HepG2 (cell line): ENCODE measurements around the gene HRH3. TPM values are rescaled to one million over a fixed set of nuclear protein-coding genes. Genes with fewer than 3 reads are reported as not detected.

Experiments used
- CENPT ChIP-seq: sonication (generic); formaldehyde crosslinking; IDR thresholded peaks from 2 replicates; pipeline ENCODE4 v1.8.0; 2022; ENCODE audit warnings: low read depth, mild to moderate bottlenecking, moderate library complexity, missing genetic modification reagents
- DNMT1 ChIP-seq: sonication (generic); formaldehyde crosslinking; IDR thresholded peaks from 2 replicates; pipeline ENCODE4 v1.5.1; 2020; ENCODE audit warnings: mild to moderate bottlenecking, missing genetic modification reagents
- HOXA7 ChIP-seq: sonication (generic); formaldehyde crosslinking; IDR thresholded peaks from 2 replicates; pipeline ENCODE4 v1.8.1; 2022; ENCODE audit warnings: mild to moderate bottlenecking, missing genetic modification reagents, moderate library complexity
- HOXA9 ChIP-seq: sonication (generic); formaldehyde crosslinking; IDR thresholded peaks from 2 replicates; pipeline ENCODE4 v1.8.1; 2022; ENCODE audit warnings: missing genetic modification reagents, mild to moderate bottlenecking, moderate library complexity, borderline replicate concordance
- HOXD1 ChIP-seq: sonication (generic); formaldehyde crosslinking; IDR thresholded peaks from 2 replicates; pipeline ENCODE4 v1.5.0; 2020; ENCODE audit warnings: missing genetic modification reagents
- KDM5B ChIP-seq: sonication (generic); formaldehyde crosslinking; IDR thresholded peaks from 2 replicates; pipeline ENCODE4 v1.4.0; 2020; ENCODE audit warnings: missing genetic modification reagents, mild to moderate bottlenecking, borderline replicate concordance
- NFKBIZ ChIP-seq: IDR thresholded peaks from 2 replicates; pipeline ENCODE4 v1.6.1; 2018; ENCODE audit warnings: missing genetic modification reagents, missing compliant biosample characterization
- NFYC ChIP-seq: IDR thresholded peaks from 2 replicates; pipeline ENCODE4 v1.6.1; 2016; ENCODE audit warnings: missing genetic modification reagents, missing compliant biosample characterization
- NR2F6 ChIP-seq, 2 experiments: IDR thresholded peaks; 2 replicates each; pipeline ENCODE4 v1.6.1; 2016; ENCODE audit warnings: antibody characterized with exemption in 1 of 2, mild to moderate bottlenecking in 1 of 2
- YEATS2 ChIP-seq: sonication (generic); formaldehyde crosslinking; IDR thresholded peaks from 2 replicates; pipeline ENCODE4 v1.4.0; 2020; ENCODE audit warnings: missing genetic modification reagents, borderline replicate concordance
- ZC3H13 ChIP-seq: sonication (generic); formaldehyde crosslinking; IDR thresholded peaks from 2 replicates; pipeline ENCODE4 v1.8.1; 2023; ENCODE audit warnings: mild to moderate bottlenecking, missing genetic modification reagents, moderate library complexity
- ZFAT ChIP-seq: sonication (generic); formaldehyde crosslinking; conservative IDR thresholded peaks from 2 replicates; pipeline ENCODE4 v1.8.1; 2023; ENCODE audit warnings: missing genetic modification reagents, inconsistent platforms
- ZNF180 ChIP-seq: sonication (generic); formaldehyde crosslinking; IDR thresholded peaks from 2 replicates; pipeline ENCODE4 v1.4.0; 2020; ENCODE audit warnings: low read depth, missing genetic modification reagents, borderline replicate concordance
- ZNF709 ChIP-seq: sonication (generic); formaldehyde crosslinking; IDR thresholded peaks from 2 replicates; pipeline ENCODE4 v1.5.0; 2020; ENCODE audit warnings: mild to moderate bottlenecking, missing genetic modification reagents
- ZNF749 ChIP-seq: sonication (generic); formaldehyde crosslinking; IDR thresholded peaks from 2 replicates; pipeline ENCODE4 v1.8.0; 2022; ENCODE audit warnings: mild to moderate bottlenecking, missing genetic modification reagents, moderate library complexity, borderline replicate concordance
- ZNF816 ChIP-seq: sonication (generic); formaldehyde crosslinking; IDR thresholded peaks from 2 replicates; pipeline ENCODE4 v1.8.0; 2022; ENCODE audit warnings: missing genetic modification reagents, mild to moderate bottlenecking, borderline replicate concordance
- polyA plus RNA-seq, 8 experiments: library from polyadenylated mRNA; depleted of rRNA in 3 of 8; stranded (reverse) in 7 of 8; unstranded in 1 of 8; fragments of >200 nt; fragmentation: Illumina TruSeq in 4 of 8; extraction: Trizol in 4 of 8; gene quantifications; 2 replicates each; pipeline versions ENCODE4 v1.2.1 to v1.2.3, GENCODE V29; 2011 to 2016; ENCODE audit warnings: low read depth in 4 of 8, missing spikeins in 1 of 8, mixed read lengths in 1 of 8; ENCODE audit not compliant: insufficient read depth in 1 of 8
- total RNA-seq, 5 experiments: library from RNA; depleted of rRNA; stranded (reverse); fragments of >200 nt; fragmentation: Illumina TruSeq; extraction: Trizol; gene quantifications; 2 replicates each; pipeline ENCODE4 v1.2.3, GENCODE V29; 2016; ENCODE audit warnings: low read depth in 1 of 5
- TF ChIP-seq, protein P1 (sequence below): sonication (generic); formaldehyde crosslinking; IDR thresholded peaks from 2 replicates; pipeline ENCODE4 v1.4.0; 2020; ENCODE audit warnings: mild to moderate bottlenecking, missing genetic modification reagents
- TF ChIP-seq, protein P2 (sequence below): sonication (generic); formaldehyde crosslinking; IDR thresholded peaks from 2 replicates; pipeline ENCODE4 v1.5.0; 2020; ENCODE audit warnings: mild to moderate bottlenecking, missing genetic modification reagents
- TF ChIP-seq, protein P3 (sequence below): sonication (generic); formaldehyde crosslinking; IDR thresholded peaks from 2 replicates; pipeline ENCODE4 v1.5.0; 2020; ENCODE audit warnings: mild to moderate bottlenecking, missing genetic modification reagents, borderline replicate concordance
- TF ChIP-seq, protein P4 (sequence below): sonication (generic); formaldehyde crosslinking; IDR thresholded peaks from 2 replicates; pipeline ENCODE4 v1.4.0; 2020; ENCODE audit warnings: missing genetic modification reagents
- TF ChIP-seq, protein P5 (sequence below): IDR thresholded peaks from 2 replicates; pipeline ENCODE4 v1.6.1; 2016; ENCODE audit warnings: mild to moderate bottlenecking

The HRH3 gene
- total and polyA plus RNA-seq, 2 of the 13 experiments (the other 11 are each of a cell fraction or from before 2014, with no cell fraction given), result 0.18 TPM; not detected in 1

DNA sequence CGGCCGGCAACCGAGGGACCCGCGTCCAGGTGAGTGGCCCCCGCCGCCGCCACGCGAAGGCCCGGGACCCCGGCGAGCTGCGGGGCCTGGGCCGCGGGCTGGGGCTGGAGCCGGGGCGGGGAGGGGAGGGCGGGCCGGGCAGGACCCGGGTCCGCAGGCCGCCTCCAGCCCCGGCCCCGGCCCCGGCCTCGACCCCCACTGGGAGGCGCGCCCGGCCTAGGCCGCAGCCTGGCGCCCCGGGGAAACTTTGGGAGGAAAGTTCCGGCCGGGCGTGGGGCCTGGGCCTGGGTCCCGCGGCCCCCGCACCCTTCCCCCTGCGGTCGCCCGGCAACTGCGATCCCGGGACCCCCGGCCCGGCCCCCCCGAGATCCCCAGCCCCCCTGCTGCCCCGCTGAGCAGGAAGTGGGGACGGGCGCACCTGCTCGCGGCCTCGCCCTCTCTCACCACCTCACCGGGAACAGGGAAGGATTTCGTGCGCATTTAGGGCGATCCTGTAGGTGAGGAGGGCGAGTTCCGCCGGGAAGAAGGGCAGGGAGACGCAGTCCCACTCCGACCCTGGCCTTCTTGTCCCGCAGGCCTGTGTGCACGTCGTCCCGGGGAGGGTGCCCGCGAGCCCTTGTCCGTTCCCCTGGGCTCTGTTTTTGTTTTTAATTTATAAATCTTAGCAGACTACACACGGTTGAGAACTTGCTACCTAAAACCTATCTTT lies 18.6 kb upstream of the HRH3 start (continued):
- TF ChIP-seq, protein P1, sequence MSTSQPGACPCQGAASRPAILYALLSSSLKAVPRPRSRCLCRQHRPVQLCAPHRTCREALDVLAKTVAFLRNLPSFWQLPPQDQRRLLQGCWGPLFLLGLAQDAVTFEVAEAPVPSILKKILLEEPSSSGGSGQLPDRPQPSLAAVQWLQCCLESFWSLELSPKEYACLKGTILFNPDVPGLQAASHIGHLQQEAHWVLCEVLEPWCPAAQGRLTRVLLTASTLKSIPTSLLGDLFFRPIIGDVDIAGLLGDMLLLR (CRISPR knock-in tag), result no peak; the same call in 1 of the 2 replicates
- TF ChIP-seq ZFAT (CRISPR knock-in tag), result no peak
- TF ChIP-seq, protein P2, sequence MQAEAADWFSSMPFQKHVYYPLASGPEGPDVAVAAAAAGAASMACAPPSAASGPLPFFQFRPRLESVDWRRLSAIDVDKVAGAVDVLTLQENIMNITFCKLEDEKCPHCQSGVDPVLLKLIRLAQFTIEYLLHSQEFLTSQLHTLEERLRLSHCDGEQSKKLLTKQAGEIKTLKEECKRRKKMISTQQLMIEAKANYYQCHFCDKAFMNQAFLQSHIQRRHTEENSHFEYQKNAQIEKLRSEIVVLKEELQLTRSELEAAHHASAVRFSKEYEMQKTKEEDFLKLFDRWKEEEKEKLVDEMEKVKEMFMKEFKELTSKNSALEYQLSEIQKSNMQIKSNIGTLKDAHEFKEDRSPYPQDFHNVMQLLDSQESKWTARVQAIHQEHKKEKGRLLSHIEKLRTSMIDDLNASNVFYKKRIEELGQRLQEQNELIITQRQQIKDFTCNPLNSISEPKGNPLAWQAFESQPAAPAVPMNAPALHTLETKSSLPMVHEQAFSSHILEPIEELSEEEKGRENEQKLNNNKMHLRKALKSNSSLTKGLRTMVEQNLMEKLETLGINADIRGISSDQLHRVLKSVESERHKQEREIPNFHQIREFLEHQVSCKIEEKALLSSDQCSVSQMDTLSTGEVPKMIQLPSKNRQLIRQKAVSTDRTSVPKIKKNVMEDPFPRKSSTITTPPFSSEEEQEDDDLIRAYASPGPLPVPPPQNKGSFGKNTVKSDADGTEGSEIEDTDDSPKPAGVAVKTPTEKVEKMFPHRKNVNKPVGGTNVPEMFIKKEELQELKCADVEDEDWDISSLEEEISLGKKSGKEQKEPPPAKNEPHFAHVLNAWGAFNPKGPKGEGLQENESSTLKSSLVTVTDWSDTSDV (CRISPR knock-in tag), result no peak
- TF ChIP-seq, protein P3, sequence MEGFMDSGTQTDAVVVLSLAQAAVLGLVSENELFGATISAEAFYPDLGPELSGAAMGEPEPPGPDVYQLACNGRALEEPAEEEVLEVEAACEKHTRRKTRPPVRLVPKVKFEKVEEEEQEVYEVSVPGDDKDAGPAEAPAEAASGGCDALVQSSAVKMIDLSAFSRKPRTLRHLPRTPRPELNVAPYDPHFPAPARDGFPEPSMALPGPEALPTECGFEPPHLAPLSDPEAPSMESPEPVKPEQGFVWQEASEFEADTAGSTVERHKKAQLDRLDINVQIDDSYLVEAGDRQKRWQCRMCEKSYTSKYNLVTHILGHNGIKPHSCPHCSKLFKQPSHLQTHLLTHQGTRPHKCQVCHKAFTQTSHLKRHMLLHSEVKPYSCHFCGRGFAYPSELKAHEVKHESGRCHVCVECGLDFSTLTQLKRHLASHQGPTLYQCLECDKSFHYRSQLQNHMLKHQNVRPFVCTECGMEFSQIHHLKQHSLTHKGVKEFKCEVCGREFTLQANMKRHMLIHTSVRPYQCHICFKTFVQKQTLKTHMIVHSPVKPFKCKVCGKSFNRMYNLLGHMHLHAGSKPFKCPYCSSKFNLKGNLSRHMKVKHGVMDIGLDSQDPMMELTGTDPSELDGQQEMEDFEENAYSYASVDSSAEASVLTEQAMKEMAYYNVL (CRISPR knock-in tag), result peak; percentile 78
- TF ChIP-seq YEATS2 (CRISPR knock-in tag), result peak; percentile 5; the same call in 1 of the 2 replicates
- 0 out of 2 replicates have a peak, but pooled peaks have one; percentile 65 for TF ChIP-seq HOXA7 (CRISPR knock-in tag)
- TF ChIP-seq CENPT (CRISPR knock-in tag), result 0 out of 2 replicates have a peak, but pooled peaks have one; percentile 28
- no peak for TF ChIP-seq NFKBIZ (CRISPR knock-in tag)
- TF ChIP-seq HOXD1 (CRISPR knock-in tag), result no peak
- TF ChIP-seq DNMT1 (CRISPR knock-in tag), result no peak; the same call in 1 of the 2 replicates
- TF ChIP-seq, protein P4, sequence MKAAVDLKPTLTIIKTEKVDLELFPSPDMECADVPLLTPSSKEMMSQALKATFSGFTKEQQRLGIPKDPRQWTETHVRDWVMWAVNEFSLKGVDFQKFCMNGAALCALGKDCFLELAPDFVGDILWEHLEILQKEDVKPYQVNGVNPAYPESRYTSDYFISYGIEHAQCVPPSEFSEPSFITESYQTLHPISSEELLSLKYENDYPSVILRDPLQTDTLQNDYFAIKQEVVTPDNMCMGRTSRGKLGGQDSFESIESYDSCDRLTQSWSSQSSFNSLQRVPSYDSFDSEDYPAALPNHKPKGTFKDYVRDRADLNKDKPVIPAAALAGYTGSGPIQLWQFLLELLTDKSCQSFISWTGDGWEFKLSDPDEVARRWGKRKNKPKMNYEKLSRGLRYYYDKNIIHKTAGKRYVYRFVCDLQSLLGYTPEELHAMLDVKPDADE (CRISPR knock-in tag), result no peak
- TF ChIP-seq ZNF180, result no peak
- TF ChIP-seq HOXA9 (CRISPR knock-in tag), result 0 out of 2 replicates have a peak, but pooled peaks have one; percentile 74
- peak; percentile 53; the same call in 1 of the 2 replicates for TF ChIP-seq KDM5B
- TF ChIP-seq ZC3H13 (CRISPR knock-in tag), result peak; percentile 26; the same call in 1 of the 2 replicates
- no peak for TF ChIP-seq ZNF709 (CRISPR knock-in tag)
- no peak for TF ChIP-seq NFYC (CRISPR knock-in tag)
- TF ChIP-seq NR2F6 (IDR thresholded peaks at IDR 0.05), result no peak
- 0 out of 2 replicates have a peak, but pooled peaks have one; percentile 5 for TF ChIP-seq NR2F6 (CRISPR knock-in tag; IDR thresholded peaks at IDR 0.05)
- 0 out of 2 replicates have a peak, but pooled peaks have one; percentile 30 for TF ChIP-seq ZNF816
- TF ChIP-seq ZNF749, result 0 out of 2 replicates have a peak, but pooled peaks have one; percentile 26
- TF ChIP-seq, protein P5, sequence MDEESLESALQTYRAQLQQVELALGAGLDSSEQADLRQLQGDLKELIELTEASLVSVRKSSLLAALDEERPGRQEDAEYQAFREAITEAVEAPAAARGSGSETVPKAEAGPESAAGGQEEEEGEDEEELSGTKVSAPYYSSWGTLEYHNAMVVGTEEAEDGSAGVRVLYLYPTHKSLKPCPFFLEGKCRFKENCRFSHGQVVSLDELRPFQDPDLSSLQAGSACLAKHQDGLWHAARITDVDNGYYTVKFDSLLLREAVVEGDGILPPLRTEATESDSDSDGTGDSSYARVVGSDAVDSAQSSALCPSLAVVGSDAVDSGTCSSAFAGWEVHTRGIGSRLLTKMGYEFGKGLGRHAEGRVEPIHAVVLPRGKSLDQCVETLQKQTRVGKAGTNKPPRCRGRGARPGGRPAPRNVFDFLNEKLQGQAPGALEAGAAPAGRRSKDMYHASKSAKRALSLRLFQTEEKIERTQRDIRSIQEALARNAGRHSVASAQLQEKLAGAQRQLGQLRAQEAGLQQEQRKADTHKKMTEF (CRISPR knock-in tag), result no peak
